Hepatocyte (in vitro differentiated cells): ENCODE measurements around the gene HES5. TPM values are rescaled to one million over a fixed set of nuclear protein-coding genes. Genes with fewer than 3 reads are reported as not detected.
A peak's percentile ranks its signal among the peaks of the same experiment; 100 is the strongest.
"Not testable (repeated sequence)": the region's sequence is repeated elsewhere in the genome, so short reads cannot be mapped to it uniquely, and the experiment has no call there.

Experiments used
- DNase-seq: peaks from one replicate; pipeline ENCODE4 v3.0.0-alpha.2; 2016; ENCODE audit warnings: low spot score
- H2AFZ ChIP-seq: fragments of 200-600 bp; sonication (generic); 2 replicates; pipeline ENCODE4 v1.6.0; 2016; ENCODE audit warnings: antibody characterized with exemption, mild to moderate bottlenecking
- H3K27ac ChIP-seq: fragments of 200-600 bp; sonication (generic); 2 replicates; pipeline ENCODE4 v1.5.1; 2016; ENCODE audit warnings: mild to moderate bottlenecking
- H3K27me3 ChIP-seq: fragments of 200-600 bp; sonication (generic); 2 replicates; pipeline ENCODE4 v1.6.1; 2016
- H3K36me3 ChIP-seq: fragments of 200-600 bp; sonication (generic); replicated peaks from 2 replicates; pipeline ENCODE4 v1.5.1; 2016; ENCODE audit warnings: low read depth; ENCODE audit not compliant: insufficient read depth
- H3K4me1 ChIP-seq: fragments of 200-600 bp; sonication (generic); 2 replicates; pipeline ENCODE4 v1.5.1; 2016; ENCODE audit warnings: mild to moderate bottlenecking, moderate library complexity; ENCODE audit not compliant: insufficient read depth
- H3K4me2 ChIP-seq: fragments of 200-600 bp; sonication (generic); 2 replicates; pipeline ENCODE4 v1.6.0; 2016
- H3K4me3 ChIP-seq: fragments of 200-600 bp; sonication (generic); 2 replicates; pipeline ENCODE4 v1.5.1; 2016; ENCODE audit warnings: mild to moderate bottlenecking
- H3K79me2 ChIP-seq: fragments of 200-600 bp; sonication (generic); 2 replicates; pipeline ENCODE4 v1.6.0; 2017; ENCODE audit warnings: mild to moderate bottlenecking
- H3K9me2 ChIP-seq: fragments of 200-600 bp; sonication (generic); replicated peaks from 2 replicates; pipeline ENCODE4 v1.6.0; 2017; ENCODE audit warnings: mild to moderate bottlenecking; ENCODE audit not compliant: insufficient read depth
- H3K9me3 ChIP-seq: fragments of 200-600 bp; sonication (generic); 2 replicates; pipeline ENCODE4 v1.5.1; 2016; ENCODE audit warnings: low read depth, mild to moderate bottlenecking
- H4K20me1 ChIP-seq: fragments of 200-600 bp; sonication (generic); 2 replicates; pipeline ENCODE4 v1.6.0; 2016; ENCODE audit warnings: mild to moderate bottlenecking; ENCODE audit not compliant: insufficient read depth, poor library complexity, severe bottlenecking
- CTCF ChIP-seq: fragments of 200-600 bp; sonication (generic); IDR thresholded peaks from 2 replicates; pipeline ENCODE4 v1.5.1; 2016; ENCODE audit warnings: antibody characterized with exemption, mild to moderate bottlenecking; ENCODE audit not compliant: poor library complexity
- EZH2 ChIP-seq: fragments of 200-600 bp; sonication (generic); IDR thresholded peaks from 2 replicates; pipeline ENCODE4 v1.6.1; 2016; ENCODE audit warnings: antibody characterized with exemption, mild to moderate bottlenecking, borderline replicate concordance
- EZH2phosphoT487 ChIP-seq: fragments of 200-600 bp; sonication (generic); IDR thresholded peaks from one replicate; pipeline ENCODE4 v1.6.1; 2018; ENCODE audit warnings: antibody characterized with exemption, mild to moderate bottlenecking, low read depth, moderate library complexity; ENCODE audit not compliant: unreplicated experiment, severe bottlenecking
- WGBS: methylation state at CpG from one replicate; pipeline ENCODE4 v1.1.6; 2016; ENCODE audit warnings: low lambda C conversion rate; ENCODE audit errors: missing lambda C conversion rate; 5-methylcytosine and 5-hydroxymethylcytosine counted together
- polyA plus RNA-seq: library from polyadenylated mRNA; unstranded; fragments of >200 nt; fragmentation: Nextera tagmentation; extraction: Ambion mirVana; gene quantifications from 2 replicates; pipeline ENCODE4 v1.2.1, GENCODE V29; 2016
- total RNA-seq: library from RNA; depleted of rRNA; stranded (reverse); fragments of >200 nt; gene quantifications from 2 replicates; pipeline ENCODE4 v1.2.3, GENCODE V29; 2014

The HES5 gene
- total and polyA plus RNA-seq, 2 experiments from 2014 or later, result 1.0 TPM; not detected in 1

GRCh38 chr1:2552189-2552588 lies 22.1 kb upstream of the HES5 start:
- Histone ChIP-seq H3K4me3 (no peak overlapping the region), H3K4me1 (peaks cover 23% of the 10 kb centered on the region), H4K20me1 (no peaks in the 10 kb centered on the region), H3K9me2 (no peaks in the 10 kb centered on the region), H3K27me3 (no peaks in the 10 kb centered on the region), H3K9me3 (no peaks in the 10 kb centered on the region), H2AFZ (no peak overlapping the region), H3K27ac (no peak overlapping the region), H3K36me3 (no peaks in the 10 kb centered on the region), H3K79me2 (no peaks in the 10 kb centered on the region), H3K4me2 (no peak overlapping the region)
- TF ChIP-seq EZH2phosphoT487, result no peak
- TF ChIP-seq CTCF, result no peak
- no peak for TF ChIP-seq EZH2
- no peak for DNase-seq
- WGBS, result 90% methylated on average over 17 of the region's 26 CpGs

- H3K27me3 ChIP-seq, H3K79me2 ChIP-seq, H3K4me3 ChIP-seq, DNase-seq, H3K9me3 ChIP-seq, H4K20me1 ChIP-seq, H2AFZ ChIP-seq, H3K9me2 ChIP-seq, H3K27ac ChIP-seq, H3K36me3 ChIP-seq, H3K4me2 ChIP-seq: not testable (repeated sequence)
- 91% methylated on average over 9 of the region's 9 CpGs for WGBS
- peaks cover 17% of the 10 kb centered on the region for H3K4me1 ChIP-seq
Observed at GRCh38 chr1:2551544-2551943, 21.5 kb upstream of the HES5 start.

GRCh38 chr1:2550309-2550861 lies 20.3 kb upstream of the HES5 start:
- not testable (repeated sequence) for H3K4me3 ChIP-seq, H3K36me3 ChIP-seq, DNase-seq, H3K27me3 ChIP-seq, H3K9me3 ChIP-seq, H3K4me1 ChIP-seq, H3K4me2 ChIP-seq, H4K20me1 ChIP-seq, H3K27ac ChIP-seq, H2AFZ ChIP-seq, H3K9me2 ChIP-seq, H3K79me2 ChIP-seq
- 81% methylated on average over 12 of the region's 12 CpGs for WGBS

- H3K4me3 ChIP-seq, H3K9me3 ChIP-seq, H3K27ac ChIP-seq, H3K4me2 ChIP-seq, H3K79me2 ChIP-seq, H3K36me3 ChIP-seq, DNase-seq, H3K9me2 ChIP-seq, H4K20me1 ChIP-seq, H3K27me3 ChIP-seq, H2AFZ ChIP-seq: not testable (repeated sequence)
- peaks cover 14% of the 10 kb centered on the region for H3K4me1 ChIP-seq
- WGBS, result 91% methylated on average over 22 of the region's 28 CpGs
Observed at GRCh38 chr1:2549367-2550029, 19.4 kb upstream of the HES5 start.

- H3K27ac ChIP-seq, result peak overlapping the region; percentile 88
- no peak overlapping the region for H3K4me3 ChIP-seq
- WGBS, result 45% methylated on average over 17 of the region's 17 CpGs
- no peaks in the 10 kb centered on the region for H3K9me3 ChIP-seq
- no peaks in the 10 kb centered on the region for H3K27me3 ChIP-seq
- H3K36me3 ChIP-seq, result no peaks in the 10 kb centered on the region
- TF ChIP-seq CTCF, result peak; percentile 86
- TF ChIP-seq EZH2, result no peak
- H4K20me1 ChIP-seq, result no peaks in the 10 kb centered on the region
- H3K9me2 ChIP-seq, result no peaks in the 10 kb centered on the region
- DNase-seq, result peak; percentile 91
- no peak overlapping the region for H2AFZ ChIP-seq
- peak overlapping the region; percentile 94 for H3K4me2 ChIP-seq
- no peaks in the 10 kb centered on the region for H3K79me2 ChIP-seq
- peaks cover 23% of the 10 kb centered on the region for H3K4me1 ChIP-seq
Observed at GRCh38 chr1:2548068-2548589, 18.1 kb upstream of the HES5 start.
